Upper lobe of left lung (tissue), 6 donors: ENCODE data around the gene RASSF5. TPM values are rescaled to one million over a fixed set of nuclear protein-coding genes. Genes with fewer than 3 reads are reported as not detected.

ENCODE experiments used
- ATAC-seq, 2 donors: fragments of 200-7000 bp; cut with Tn5 transposase; one replicate each; pipeline ENCODE4 v1.9.1; 2022; ENCODE audit warnings: mild to moderate bottlenecking in 2 of 2, moderate library complexity in 2 of 2; ENCODE audit not compliant: low FRiP score in 2 of 2
- DNase-seq, 2 donors: peaks; one replicate each; pipeline ENCODE4 v3.0.0-alpha.2; 2019 to 2020
- H3K27ac ChIP-seq, 4 donors: fragments of 200-600 bp; sonication (generic); one replicate each; pipeline ENCODE4 v1.5.1; 2016 to 2019
- H3K27me3 ChIP-seq, 4 donors: fragments of 200-600 bp; sonication (generic); one replicate each; pipeline ENCODE4 v1.5.1; 2017 to 2019
- H3K36me3 ChIP-seq, 4 donors: fragments of 200-600 bp; sonication (generic); one replicate each; pipeline ENCODE4 v1.5.1; 2016 to 2019
- H3K4me1 ChIP-seq, 4 donors: fragments of 200-600 bp; sonication (generic); one replicate each; pipeline ENCODE4 v1.5.1; 2018 to 2019
- H3K4me3 ChIP-seq, 4 donors: fragments of 200-600 bp; sonication (generic); one replicate each; pipeline ENCODE4 v1.5.1; 2017 to 2019; ENCODE audit warnings: mild to moderate bottlenecking in 2 of 4, moderate library complexity in 1 of 4
- H3K9me3 ChIP-seq, 4 donors: fragments of 200-600 bp; sonication (generic); one replicate each; pipeline ENCODE4 v1.5.1; 2018 to 2019
- CTCF ChIP-seq, 6 experiments: fragments of 450-650 bp in 4 of 6; fragments of 200-600 bp in 2 of 6; sonication (generic) in 2 of 6; IDR thresholded peaks; one replicate each; pipeline ENCODE4 v1.5.1; 2016 to 2019; ENCODE audit warnings: antibody characterized with exemption in 6 of 6
- EP300 ChIP-seq, 4 donors: sonication (generic); formaldehyde crosslinking; IDR thresholded peaks; one replicate each; pipeline ENCODE4 v1.5.1; 2017; ENCODE audit warnings: antibody characterized with exemption in 4 of 4, control low read depth in 2 of 4
- POLR2A ChIP-seq, 4 donors: fragments of 450-650 bp; IDR thresholded peaks; one replicate each; pipeline ENCODE4 v1.5.1; 2016 to 2017; ENCODE audit warnings: antibody characterized with exemption in 4 of 4, mild to moderate bottlenecking in 2 of 4
- POLR2AphosphoS5 ChIP-seq, 2 donors: sonication (generic); formaldehyde crosslinking; IDR thresholded peaks; one replicate each; pipeline ENCODE4 v1.5.1; 2017; ENCODE audit warnings: antibody characterized with exemption in 2 of 2
- WGBS, 2 donors: methylation state at CpG; one replicate each; pipeline ENCODE4 v1.1.5; 2017 to 2018; 5-methylcytosine and 5-hydroxymethylcytosine counted together
- total RNA-seq, 6 donors: library from RNA; depleted of rRNA in 4 of 6; stranded (reverse); fragments of >200 nt in 4 of 6; gene quantifications; one replicate each; pipeline versions ENCODE4 v1.1.0 to v1.2.1, GENCODE V29; 2016 to 2021
- donor health status: DM: no; HTN: no; CAD: no; lungs with moderate emphysema.
- donor health status: DM: no; HTN: yes; CAD: no; lungs with severe emphysema.

The RASSF5 gene
- total RNA-seq, 6 donors from 2014 or later: 47.2 to 61.1 (median 54.9) TPM

GRCh38 chr1:206466840-206467649 lies 40.3 kb upstream of the RASSF5 start:
- Histone ChIP-seq H3K9me3 (no peaks in the 10 kb centered on the region), H3K36me3 (peaks cover 0 to 7% (median 1%) of the 10 kb centered on the region in 4 donors), H3K27me3 (no peaks in the 10 kb centered on the region), H3K4me1 (peaks cover 31 to 47% (median 46%) of the 10 kb centered on the region in 4 donors), H3K4me3 (no peak overlapping the region), H3K27ac (no peak overlapping the region)
- TF ChIP-seq CTCF (IDR thresholded peaks at IDR 0.05): no peak
- no peak for TF ChIP-seq POLR2AphosphoS5 (IDR thresholded peaks at IDR 0.05)
- no peak for TF ChIP-seq EP300 (IDR thresholded peaks at IDR 0.05)
- WGBS, 2 donors: 53 to 59% methylated on average over 13 to 15 of the region's 15 CpGs
- DNase-seq: no peak
- no peak for ATAC-seq

GRCh38 chr1:206467915-206468314 lies 39.4 kb upstream of the RASSF5 start:
- Histone ChIP-seq H3K36me3 (peaks cover 0 to 7% (median 1%) of the 10 kb centered on the region in 4 donors), H3K4me3 (no peak overlapping the region), H3K4me1 (peaks cover 34 to 56% (median 51%) of the 10 kb centered on the region in 4 donors), H3K27me3 (no peaks in the 10 kb centered on the region), H3K27ac (peak overlapping the region in 3 of 4 donors; percentile 18 to 52 (median 49)), H3K9me3 (no peaks in the 10 kb centered on the region)
- TF ChIP-seq POLR2A (IDR thresholded peaks at IDR 0.05): no peak
- peak in 1 of 4 donors; percentile 33 for TF ChIP-seq EP300 (IDR thresholded peaks at IDR 0.05)
- TF ChIP-seq CTCF (IDR thresholded peaks at IDR 0.05): peak in 3 of 6 experiments; percentile 18 to 22 (median 18)
- peak; percentile 73 to 82 for TF ChIP-seq POLR2AphosphoS5 (IDR thresholded peaks at IDR 0.05)
- 16 to 17% methylated on average over 9 of the region's 9 CpGs for WGBS, 2 donors
- ATAC-seq (peak; percentile 60 to 79), DNase-seq (peak; percentile 82 to 92)

- H3K4me1 ChIP-seq: peaks cover 34 to 59% (median 52%) of the 10 kb centered on the region in 4 donors
- no peak overlapping the region for H3K4me3 ChIP-seq
- DNase-seq (no peak), ATAC-seq (no peak)
- WGBS, 2 donors: 54 to 61% methylated on average over 3 of the region's 3 CpGs
- H3K27ac ChIP-seq: peak overlapping the region in 3 of 4 donors; percentile 18 to 52 (median 49)
- no peaks in the 10 kb centered on the region for H3K9me3 ChIP-seq
- TF ChIP-seq EP300 (IDR thresholded peaks at IDR 0.05): no peak
- no peak for TF ChIP-seq POLR2AphosphoS5 (IDR thresholded peaks at IDR 0.05)
- no peak for TF ChIP-seq POLR2A (IDR thresholded peaks at IDR 0.05)
- TF ChIP-seq CTCF (IDR thresholded peaks at IDR 0.05): no peak
- peaks cover 0 to 5% (median 0%) of the 10 kb centered on the region in 4 donors for H3K36me3 ChIP-seq
- H3K27me3 ChIP-seq: no peaks in the 10 kb centered on the region
These were observed 38.8 kb upstream of the RASSF5 start for GRCh38 chr1:206468571-206468970.

- H3K4me3 ChIP-seq: no peak overlapping the region
- H3K9me3 ChIP-seq: no peaks in the 10 kb centered on the region
- H3K27ac ChIP-seq: peak overlapping the region in 1 of 4 donors; percentile 85
- H3K4me1 ChIP-seq: peaks cover 34 to 59% (median 52%) of the 10 kb centered on the region in 4 donors
- TF ChIP-seq CTCF (IDR thresholded peaks at IDR 0.05): no peak
- DNase-seq (no peak), ATAC-seq (no peak)
- peaks cover 0 to under 1% (median 0%) of the 10 kb centered on the region in 4 donors for H3K36me3 ChIP-seq
- no peaks in the 10 kb centered on the region for H3K27me3 ChIP-seq
- WGBS, 2 donors: 33 to 49% methylated on average over 2 of the region's 2 CpGs
These were observed 37.9 kb upstream of the RASSF5 start for GRCh38 chr1:206469411-206469932.
